Glutamatergic neuron (in vitro differentiated cells): ENCODE data around the gene RIC3. TPM values are rescaled to one million over a fixed set of nuclear protein-coding genes. Genes with fewer than 3 reads are reported as not detected.

ENCODE experiments used
- DNase-seq: peaks from one replicate; pipeline ENCODE4 v3.0.0; 2022
- H3K27ac Mint-ChIP-seq: one replicate; pipeline ENCODE4 v1.8.0; 2020; ENCODE audit warnings: mild to moderate bottlenecking, mixed read lengths, inconsistent platforms; ENCODE audit not compliant: unreplicated experiment
- H3K27me3 Mint-ChIP-seq: one replicate; pipeline ENCODE4 v1.8.0; 2020; ENCODE audit warnings: mild to moderate bottlenecking, moderate library complexity, mixed read lengths, inconsistent platforms; ENCODE audit not compliant: unreplicated experiment
- H3K36me3 Mint-ChIP-seq: one replicate; pipeline ENCODE4 v1.8.0; 2020; ENCODE audit warnings: mild to moderate bottlenecking, mixed read lengths, inconsistent platforms; ENCODE audit not compliant: unreplicated experiment
- H3K4me1 Mint-ChIP-seq: one replicate; pipeline ENCODE4 v1.8.0; 2020; ENCODE audit warnings: mild to moderate bottlenecking, low read depth, mixed read lengths, inconsistent platforms; ENCODE audit not compliant: unreplicated experiment
- H3K4me3 Mint-ChIP-seq: one replicate; pipeline ENCODE4 v1.8.0; 2020; ENCODE audit warnings: mild to moderate bottlenecking, mixed read lengths, inconsistent platforms; ENCODE audit not compliant: unreplicated experiment
- H3K9me3 Mint-ChIP-seq: one replicate; pipeline ENCODE4 v1.8.0; 2020; ENCODE audit warnings: mild to moderate bottlenecking, moderate library complexity, mixed read lengths, inconsistent platforms; ENCODE audit not compliant: unreplicated experiment
- CTCF ChIP-seq: fragments of 200-600 bp; sonication (generic); IDR thresholded peaks from one replicate; pipeline ENCODE4 v1.5.0; 2021; ENCODE audit not compliant: partially characterized antibody, unreplicated experiment
- total RNA-seq: library from RNA; stranded (reverse); fragmentation: NEBNext Ultra II Directional; extraction: Animal tissue kit (Norgen Biotek cat#: 25700); gene quantifications from one replicate; pipeline ENCODE4 v1.2.1, GENCODE V29; 2021; ENCODE audit not compliant: unreplicated experiment

Gene RIC3
- total RNA-seq, 1 donor from 2014 or later = 34.4 TPM

GRCh38 chr11:8080674-8081590, 87.9 kb downstream of the RIC3 start, which contains the start of gene TUB:
TSS of gene TUB (plus strand) at chr11:8081211. CDS start at chr11:8081511, 300 bp downstream.
- Mint-ChIP-seq H3K36me3 (no peaks in the 10 kb centered on the region), H3K27ac (no peak within 1 kb of the TSS), H3K9me3 (peaks cover 6% of the 10 kb centered on the region), H3K4me1 (peaks cover 8% of the 10 kb centered on the region), H3K27me3 (peaks cover 18% of the 10 kb centered on the region), H3K4me3 (peak within 1 kb of the TSS; percentile 70)
- no peak for DNase-seq
- no peak for TF ChIP-seq CTCF

- Mint-ChIP-seq H3K27me3 (peaks cover 18% of the 10 kb centered on the region), H3K4me1 (peaks cover 8% of the 10 kb centered on the region)
- TF ChIP-seq CTCF = no peak
Observed at GRCh38 chr11:8080069-8080670, 88.7 kb downstream of the RIC3 start.

GRCh38 chr11:8079111-8079675, 89.6 kb downstream of the RIC3 start:
- Mint-ChIP-seq H3K4me1 (peaks cover 8% of the 10 kb centered on the region), H3K36me3 (no peaks in the 10 kb centered on the region), H3K9me3 (peaks cover 6% of the 10 kb centered on the region), H3K27me3 (peaks cover 15% of the 10 kb centered on the region), H3K27ac (no peak overlapping the region), H3K4me3 (peak overlapping the region; percentile 39)
- TF ChIP-seq CTCF = no peak
- DNase-seq = no peak

More at GRCh38 chr11:8080069-8080670, 88.7 kb downstream of the RIC3 start:
- DNase-seq = no peak
- Mint-ChIP-seq H3K27ac (no peak overlapping the region), H3K36me3 (no peaks in the 10 kb centered on the region), H3K4me3 (peak overlapping the region; percentile 70), H3K9me3 (peaks cover 6% of the 10 kb centered on the region)

DNA sequence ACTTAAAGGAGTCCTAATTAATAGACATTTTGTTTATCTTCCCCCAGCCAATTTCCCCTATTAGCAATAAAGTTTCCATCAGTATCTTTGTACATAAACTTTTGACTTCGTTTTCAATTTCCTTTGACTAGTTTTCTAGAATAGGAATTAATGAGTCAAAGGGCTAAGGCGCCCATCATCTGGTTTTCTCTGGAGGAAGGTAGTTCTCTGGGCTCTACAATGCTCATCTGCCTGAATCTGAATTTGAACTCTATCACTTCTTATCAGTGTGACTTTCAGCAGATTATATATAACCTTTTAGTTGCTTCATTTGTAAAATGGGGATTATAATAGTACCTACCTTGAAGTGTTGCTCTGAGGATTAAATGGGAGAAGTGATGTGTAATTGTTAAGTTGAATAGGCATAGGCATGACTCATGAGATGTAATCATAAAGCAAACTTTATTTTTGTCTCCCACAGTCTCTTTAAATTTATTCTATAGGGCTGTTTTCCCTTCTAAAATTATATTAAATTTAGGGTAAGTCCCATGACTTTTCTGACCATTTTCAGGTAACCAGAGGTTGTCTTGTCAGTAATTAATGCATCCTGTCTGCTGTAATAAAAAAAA, 93.6 kb downstream of the RIC3 start:
- Mint-ChIP-seq H3K9me3 (peaks cover 4% of the 10 kb centered on the region), H3K36me3 (no peaks in the 10 kb centered on the region), H3K4me3 (no peak overlapping the region), H3K27me3 (peaks cover 13% of the 10 kb centered on the region), H3K4me1 (peaks cover 23% of the 10 kb centered on the region), H3K27ac (no peak overlapping the region)
- no peak for DNase-seq
- TF ChIP-seq CTCF = no peak
